IPS-NIHi11 (cell line): ENCODE results near the gene PHIP.
A peak's percentile ranks its signal among the peaks of the same experiment; 100 is the strongest.
"Not testable (repeated sequence)": the region's sequence is repeated elsewhere in the genome, so short reads cannot be mapped to it uniquely, and the experiment has no call there.

Source experiments
- DNase-seq: peaks from one replicate; pipeline ENCODE4 v3.0.0; 2012; ENCODE audit warnings: mixed read lengths, low spot score

The PHIP gene

GRCh38 chr6:78921168-78921567, 156.9 kb downstream of the PHIP start:
- not testable (repeated sequence) for DNase-seq

DNA sequence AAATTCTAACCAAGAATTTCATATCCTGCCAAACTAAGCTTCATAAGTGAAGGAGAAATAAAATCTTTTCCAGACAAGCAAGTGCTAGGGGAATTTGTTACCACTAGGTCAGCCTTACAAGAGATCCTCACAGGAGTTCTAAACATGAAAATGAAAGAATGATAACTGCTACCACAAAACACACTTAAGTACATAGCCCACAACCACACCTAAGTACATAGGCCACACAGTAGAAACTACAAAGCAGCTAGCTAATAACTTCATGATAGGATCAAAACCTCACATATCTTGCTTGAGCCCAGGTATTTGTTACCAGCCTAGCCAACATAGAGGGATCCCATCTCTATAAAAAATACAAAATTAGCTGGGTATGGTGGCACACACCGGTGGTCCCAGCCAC, 160.3 kb downstream of the PHIP start:
- no peak for DNase-seq

GRCh38 chr6:78916411-78916810, 161.6 kb downstream of the PHIP start:
- no peak for DNase-seq

DNA sequence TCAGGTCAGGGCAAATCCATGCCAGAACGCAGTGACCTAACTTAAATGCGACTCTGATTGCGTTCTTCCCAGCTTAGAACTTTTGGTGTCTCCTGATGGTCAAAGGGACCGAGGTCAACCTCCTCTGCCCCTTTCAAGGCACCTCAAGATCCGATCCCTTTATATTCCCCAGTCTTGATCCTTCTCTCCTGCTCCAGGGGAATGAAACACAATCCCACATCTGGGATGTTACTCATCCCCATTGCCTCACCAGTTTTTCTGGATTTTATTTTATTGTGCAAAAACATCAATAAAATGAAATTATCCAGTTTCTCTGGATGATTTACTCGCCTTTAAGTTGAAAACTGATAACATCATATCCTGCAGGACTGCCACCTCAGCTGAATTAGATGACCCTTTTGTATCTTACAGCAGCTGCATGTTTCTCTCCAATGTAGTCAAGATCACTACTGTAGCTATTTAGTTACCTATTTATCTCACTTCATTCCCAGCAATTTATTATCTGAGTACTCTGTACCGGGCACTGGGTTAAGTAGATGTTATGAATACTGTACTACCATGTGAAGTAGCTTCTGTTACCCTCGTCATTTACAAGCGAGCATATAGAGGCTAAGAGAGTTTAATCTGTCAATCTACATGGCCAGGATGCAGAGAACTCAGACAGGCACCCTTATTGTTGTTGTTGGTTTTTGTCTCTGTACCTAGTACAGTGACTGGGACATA, 166.7 kb downstream of the PHIP start:
- DNase-seq, result no peak

- DNase-seq, result peak; percentile 81
Measured at GRCh38 chr6:78910591-78911171, 167.4 kb downstream of the PHIP start.

- peak; percentile 9 for DNase-seq
Measured at GRCh38 chr6:78910010-78910409, 168.0 kb downstream of the PHIP start.

DNA sequence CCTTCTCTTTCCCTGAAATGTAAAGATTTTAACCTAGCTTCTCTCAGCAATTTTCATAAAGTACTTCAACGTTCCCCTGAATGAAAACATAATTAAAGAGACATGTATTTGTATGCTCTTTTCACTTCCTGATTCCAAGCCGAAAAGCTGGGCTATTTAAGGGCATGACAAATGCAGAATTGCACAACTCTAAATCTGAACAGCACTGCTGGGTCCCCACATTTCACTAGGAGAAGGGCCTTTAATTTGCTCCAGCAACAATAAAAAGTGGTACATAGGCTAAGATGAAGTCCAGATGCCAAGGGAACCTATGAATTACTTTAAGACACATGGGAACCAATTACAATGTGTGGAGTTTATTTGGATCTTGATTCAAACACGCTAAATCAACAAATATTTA, 168.7 kb downstream of the PHIP start:
- no peak for DNase-seq

DNA sequence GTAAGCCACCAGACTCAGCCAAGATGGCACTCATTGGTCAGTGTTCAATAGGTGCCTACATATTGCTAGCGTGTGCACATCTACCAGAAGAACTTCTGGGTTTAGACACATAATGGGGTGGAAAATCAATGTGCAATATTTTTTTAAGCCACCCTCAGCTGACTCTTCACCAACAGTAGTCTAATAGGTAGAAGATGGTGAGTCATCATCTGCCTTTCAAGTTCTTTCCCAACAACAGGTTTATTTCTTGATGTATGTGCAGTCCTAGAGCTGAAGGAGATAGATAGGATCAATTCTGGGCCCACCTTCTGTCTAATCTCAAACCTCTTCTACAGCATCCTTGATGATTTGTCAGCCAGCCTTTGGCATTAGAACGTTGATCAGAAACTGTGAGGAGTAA, 169.4 kb downstream of the PHIP start:
- DNase-seq, result no peak

DNA sequence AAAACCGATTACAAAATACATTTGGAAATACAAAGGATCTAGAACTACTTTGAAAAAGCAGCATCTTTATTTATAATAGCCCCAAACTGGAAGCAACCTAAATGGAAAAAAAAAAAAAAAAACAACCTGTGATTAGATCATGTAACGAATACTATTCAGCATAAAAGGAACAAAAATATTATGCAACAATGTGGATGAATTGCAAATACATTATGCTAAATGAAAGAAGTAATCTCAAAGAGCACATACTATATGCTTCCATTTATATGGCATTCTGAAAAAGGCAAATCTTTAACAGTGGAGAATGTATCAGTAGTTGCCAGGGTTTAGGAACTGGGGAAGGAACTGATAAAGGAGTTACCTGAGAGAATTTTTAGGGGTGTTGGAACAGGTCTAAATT, 181.8 kb downstream of the PHIP start:
- DNase-seq, result no peak

- not testable (repeated sequence) for DNase-seq
Measured at GRCh38 chr6:78889901-78890300, 188.2 kb downstream of the PHIP start.
